ENCODE data around the gene CHCHD1. TPM values are rescaled to one million over a fixed set of nuclear protein-coding genes. Genes with fewer than 3 reads are reported as not detected.
"Not testable (repeated sequence)": the region's sequence is repeated elsewhere in the genome, so short reads cannot be mapped to it uniquely, and the experiment has no call there.

CHCHD1 gene
- total RNA-seq, 1 donor from 2014 or later = 23.1 TPM

DNA sequence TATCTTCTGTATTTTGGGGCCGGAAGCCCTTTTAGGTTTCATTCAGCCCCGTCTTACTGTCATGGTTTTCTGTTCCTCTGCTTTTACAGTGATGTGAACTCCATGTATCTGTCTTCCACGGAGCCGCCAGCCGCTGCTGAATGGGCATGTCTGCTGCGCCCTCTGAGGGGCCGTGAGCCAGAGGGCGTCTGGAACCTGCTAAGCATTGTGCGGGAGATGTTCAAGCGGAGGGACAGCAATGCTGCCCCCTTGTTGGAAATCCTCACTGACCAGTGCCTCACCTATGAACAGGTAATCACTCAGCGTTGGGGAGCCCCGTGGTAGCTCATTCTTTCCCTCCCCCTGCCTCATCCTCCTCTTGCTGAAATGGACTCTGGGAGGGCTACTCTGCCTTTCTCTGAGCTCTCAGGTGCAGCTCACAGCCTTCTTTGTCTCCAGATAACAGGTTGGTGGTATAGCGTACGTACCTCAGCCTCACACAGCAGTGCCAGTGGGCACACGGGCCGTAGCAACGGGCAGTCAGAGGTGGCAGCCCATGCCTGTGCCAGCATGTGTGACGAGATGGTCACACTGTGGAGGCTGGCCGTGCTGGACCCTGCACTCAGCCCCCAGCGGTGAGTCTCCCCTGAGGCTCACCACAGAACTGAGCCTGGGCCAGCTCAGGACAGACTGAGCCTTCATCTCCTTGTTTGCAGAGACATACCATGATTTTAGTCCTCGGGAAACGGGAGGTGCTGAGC lies 9.2 kb downstream of the CHCHD1 start:
- TF ChIP-seq CTCF (IDR thresholded peaks at IDR 0.05; ENCODE audit: unreplicated experiment) = no peak
- H3K36me3 Mint-ChIP-seq = peaks cover 41% of the 10 kb centered on the region
- no peak for DNase-seq (ENCODE audit: low spot score in 2 of 2, unreplicated experiment in 2 of 2)
- peaks cover 16% of the 10 kb centered on the region for H3K4me1 Mint-ChIP-seq
- no peak overlapping the region for H3K27ac Mint-ChIP-seq
- no peaks in the 10 kb centered on the region for H3K27me3 Mint-ChIP-seq (ENCODE audit: low read depth)
- no peak overlapping the region for H3K4me3 Mint-ChIP-seq
- H3K9me3 Mint-ChIP-seq = no peaks in the 10 kb centered on the region

DNA sequence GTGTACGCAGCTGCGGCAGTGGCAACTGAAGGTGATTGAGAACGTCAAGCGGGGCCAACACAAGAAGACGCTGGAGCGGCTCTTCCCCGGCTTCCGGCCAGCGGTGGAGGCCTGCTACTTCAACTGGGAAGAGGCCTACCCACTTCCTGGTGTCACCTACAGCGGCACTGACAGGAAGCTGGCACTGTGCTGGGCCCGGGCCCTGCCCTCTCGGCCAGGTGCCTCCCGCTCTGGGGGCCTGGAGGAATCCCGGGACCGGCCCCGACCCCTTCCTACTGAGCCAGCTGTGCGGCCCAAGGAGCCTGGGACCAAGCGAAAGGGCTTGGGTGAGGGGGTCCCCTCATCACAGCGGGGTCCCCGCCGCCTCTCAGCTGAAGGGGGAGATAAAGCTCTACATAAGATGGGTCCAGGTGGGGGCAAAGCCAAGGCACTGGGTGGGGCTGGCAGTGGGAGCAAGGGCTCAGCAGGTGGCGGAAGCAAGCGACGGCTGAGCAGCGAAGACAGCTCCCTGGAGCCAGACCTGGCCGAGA lies 10.1 kb downstream of the CHCHD1 start:
- DNase-seq (ENCODE audit: low spot score in 2 of 2, unreplicated experiment in 2 of 2) = no peak
- Mint-ChIP-seq H3K27me3 (ENCODE audit: low read depth) (no peaks in the 10 kb centered on the region), H3K9me3 (no peaks in the 10 kb centered on the region), H3K4me1 (peaks cover 9% of the 10 kb centered on the region), H3K36me3 (peaks cover 46% of the 10 kb centered on the region), H3K27ac (no peak overlapping the region), H3K4me3 (no peak overlapping the region)
- no peak for TF ChIP-seq CTCF (IDR thresholded peaks at IDR 0.05; ENCODE audit: unreplicated experiment)

GRCh38 chr10:73793456-73793855 lies 11.6 kb downstream of the CHCHD1 start:
- H3K27me3 Mint-ChIP-seq (ENCODE audit: low read depth) = no peaks in the 10 kb centered on the region
- H3K36me3 Mint-ChIP-seq = peaks cover 51% of the 10 kb centered on the region
- no peaks in the 10 kb centered on the region for H3K4me1 Mint-ChIP-seq
- no peaks in the 10 kb centered on the region for H3K9me3 Mint-ChIP-seq
- H3K4me3 Mint-ChIP-seq = no peak overlapping the region
- H3K27ac Mint-ChIP-seq = no peak overlapping the region
- no peak for DNase-seq (ENCODE audit: low spot score in 2 of 2, unreplicated experiment in 2 of 2)
- no peak for TF ChIP-seq CTCF (IDR thresholded peaks at IDR 0.05; ENCODE audit: unreplicated experiment)

DNA sequence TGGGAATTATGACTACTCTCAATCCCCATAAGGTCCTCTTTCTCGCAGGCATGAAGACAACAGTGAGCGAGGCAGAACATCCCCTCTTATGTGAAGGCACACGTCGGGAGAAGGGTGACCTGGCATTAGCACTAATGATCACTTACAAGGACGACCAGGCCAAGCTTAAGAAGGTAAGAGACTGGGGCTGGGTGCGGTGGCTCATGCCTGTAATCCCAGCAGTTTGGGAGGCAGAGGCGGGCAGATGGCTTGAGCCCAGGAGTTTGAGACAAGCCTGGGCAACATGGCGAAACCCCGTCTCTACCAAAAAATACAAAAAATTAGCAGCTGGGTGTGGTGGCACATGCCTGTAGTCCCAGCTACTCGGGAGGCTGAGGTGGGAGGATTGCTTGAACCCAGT lies 13.6 kb downstream of the CHCHD1 start:
- H3K9me3 Mint-ChIP-seq; H3K27ac Mint-ChIP-seq; H3K4me3 Mint-ChIP-seq; H3K27me3 Mint-ChIP-seq (ENCODE audit: low read depth); DNase-seq (ENCODE audit: low spot score in 2 of 2, unreplicated experiment in 2 of 2); H3K4me1 Mint-ChIP-seq: not testable (repeated sequence)
- H3K36me3 Mint-ChIP-seq = peaks cover 41% of the 10 kb centered on the region

GRCh38 chr10:73796035-73796434 lies 14.2 kb downstream of the CHCHD1 start:
- not testable (repeated sequence) for H3K4me3 Mint-ChIP-seq; H3K27ac Mint-ChIP-seq; H3K4me1 Mint-ChIP-seq; H3K9me3 Mint-ChIP-seq; DNase-seq (ENCODE audit: low spot score in 2 of 2, unreplicated experiment in 2 of 2); H3K27me3 Mint-ChIP-seq (ENCODE audit: low read depth)
- peaks cover 37% of the 10 kb centered on the region for H3K36me3 Mint-ChIP-seq

DNA sequence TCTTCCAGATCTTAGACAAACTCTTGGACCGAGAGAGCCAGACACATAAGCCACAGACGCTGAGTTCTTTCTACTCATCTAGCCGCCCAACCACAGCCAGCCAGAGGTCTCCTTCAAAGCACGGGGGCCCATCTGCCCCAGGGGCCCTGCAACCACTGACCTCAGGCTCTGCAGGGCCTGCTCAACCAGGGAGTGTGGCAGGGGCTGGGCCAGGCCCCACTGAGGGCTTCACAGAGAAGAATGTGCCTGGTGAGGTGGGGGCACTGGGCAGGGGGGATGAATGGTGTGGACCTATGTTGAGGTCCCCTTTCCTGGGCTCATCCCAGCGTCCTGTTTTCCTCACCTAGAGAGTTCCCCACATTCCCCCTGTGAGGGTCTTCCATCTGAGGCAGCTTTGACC lies 14.9 kb downstream of the CHCHD1 start:
- no peak for TF ChIP-seq CTCF (IDR thresholded peaks at IDR 0.05; ENCODE audit: unreplicated experiment)
- no peaks in the 10 kb centered on the region for H3K4me1 Mint-ChIP-seq
- no peaks in the 10 kb centered on the region for H3K27me3 Mint-ChIP-seq (ENCODE audit: low read depth)
- H3K27ac Mint-ChIP-seq = no peak overlapping the region
- H3K4me3 Mint-ChIP-seq = no peak overlapping the region
- no peak for DNase-seq (ENCODE audit: low spot score in 2 of 2, unreplicated experiment in 2 of 2)
- H3K36me3 Mint-ChIP-seq = peaks cover 34% of the 10 kb centered on the region
- no peaks in the 10 kb centered on the region for H3K9me3 Mint-ChIP-seq
